Heart left ventricle (tissue), 13 donors: Measurements from ENCODE around the gene UNC119B.

Experiments used
- POLR2A ChIP-seq, 2 donors: fragments of 450-650 bp; IDR thresholded peaks; one replicate each; pipeline ENCODE4 v1.6.1; 2017; ENCODE audit warnings: antibody characterized with exemption in 2 of 2, mild to moderate bottlenecking in 2 of 2, moderate library complexity in 2 of 2
- TF ChIP-seq, protein P1 (sequence below), 12 donors: fragments of 200-600 bp; sonication (generic) in 4 of 12; IDR thresholded peaks; one replicate each; pipeline versions ENCODE4 v1.5.0 to v1.8.0; 2018 to 2022; ENCODE audit warnings: antibody characterized with exemption in 12 of 12, mild to moderate bottlenecking in 5 of 12
- donor health status: ischemic (EF 13 %, LVEDD 7.1; RV severe dilation, severe dysfunction).
- donor health status: DM: no; HTN: yes; CAD: no.
- donor health status: DM: no; HTN: no; CAD: no.
- donor health status: ischemic (EF 25% LVEDD 6.9; RV normal size, moderate dysfunction).
- donor health status: ischemic (EF 25% LVEDD 5.7; RV mildly dilated, moderate dysfunction).
- donor health status: ischemic (EF 35%, LVEDD 5.7; RV mildly dilated, moderate dysfunction).
- donor health status: nonischemic (EF 11% LVEDD 7.7; RV severe dilation, severe dysfunction).
- donor health status: DM: yes; HTN: yes; CAD: no.
- donor health status: PGD.
- donor health status: ischemic (EF 29% LVEDD 5.4; RV normal size, mild dysfunction).
- donor health status: nonischemic (EF 23%, LVEDD 6.1; RV moderate dilation, normal function).

DNA sequence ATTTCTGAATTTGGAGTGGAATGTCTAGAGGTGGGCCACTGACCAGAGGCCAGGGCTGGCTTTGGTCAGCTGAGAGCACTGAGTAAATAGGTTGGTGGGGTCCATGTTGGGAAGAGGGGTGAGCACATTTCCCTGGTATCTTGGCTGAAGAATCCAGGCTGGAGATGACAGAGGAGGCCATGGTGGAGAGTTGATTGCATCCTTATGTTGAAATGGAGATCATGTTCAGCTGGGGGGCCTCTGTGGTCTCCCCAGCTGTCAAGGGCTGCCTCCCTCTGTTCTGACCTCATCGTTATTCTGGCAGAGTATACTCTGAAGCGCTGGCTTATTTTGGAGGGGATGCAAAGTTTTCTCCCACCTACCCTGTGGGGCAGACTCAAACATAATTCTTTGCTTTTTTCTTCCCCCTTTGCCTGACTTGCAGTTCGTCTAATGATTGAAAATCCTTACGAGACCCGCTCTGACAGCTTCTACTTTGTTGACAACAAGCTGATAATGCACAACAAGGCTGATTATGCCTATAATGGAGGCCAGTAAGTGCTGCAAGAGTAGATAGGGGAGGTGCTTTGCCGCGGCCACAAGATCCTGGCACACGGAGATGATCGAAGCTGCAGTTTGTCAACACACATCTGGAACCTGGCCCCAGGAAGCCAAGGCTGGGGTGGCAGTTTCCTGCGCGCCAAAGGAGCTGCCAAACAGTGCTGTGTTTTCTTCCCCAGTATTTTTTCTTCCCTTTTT lies 9.4 kb downstream of the UNC119B start:
- TF ChIP-seq, protein P1, sequence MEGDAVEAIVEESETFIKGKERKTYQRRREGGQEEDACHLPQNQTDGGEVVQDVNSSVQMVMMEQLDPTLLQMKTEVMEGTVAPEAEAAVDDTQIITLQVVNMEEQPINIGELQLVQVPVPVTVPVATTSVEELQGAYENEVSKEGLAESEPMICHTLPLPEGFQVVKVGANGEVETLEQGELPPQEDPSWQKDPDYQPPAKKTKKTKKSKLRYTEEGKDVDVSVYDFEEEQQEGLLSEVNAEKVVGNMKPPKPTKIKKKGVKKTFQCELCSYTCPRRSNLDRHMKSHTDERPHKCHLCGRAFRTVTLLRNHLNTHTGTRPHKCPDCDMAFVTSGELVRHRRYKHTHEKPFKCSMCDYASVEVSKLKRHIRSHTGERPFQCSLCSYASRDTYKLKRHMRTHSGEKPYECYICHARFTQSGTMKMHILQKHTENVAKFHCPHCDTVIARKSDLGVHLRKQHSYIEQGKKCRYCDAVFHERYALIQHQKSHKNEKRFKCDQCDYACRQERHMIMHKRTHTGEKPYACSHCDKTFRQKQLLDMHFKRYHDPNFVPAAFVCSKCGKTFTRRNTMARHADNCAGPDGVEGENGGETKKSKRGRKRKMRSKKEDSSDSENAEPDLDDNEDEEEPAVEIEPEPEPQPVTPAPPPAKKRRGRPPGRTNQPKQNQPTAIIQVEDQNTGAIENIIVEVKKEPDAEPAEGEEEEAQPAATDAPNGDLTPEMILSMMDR (IDR thresholded peaks at IDR 0.05), result no peak
- no peak for TF ChIP-seq POLR2A (IDR thresholded peaks at IDR 0.05)
